BE2C (cell line): ENCODE data around the gene GPAT2.
"Not testable (repeated sequence)": the region's sequence is repeated elsewhere in the genome, so short reads cannot be mapped to it uniquely, and the experiment has no call there.

Experiments used
- DNase-seq: peaks from one replicate; pipeline ENCODE4 v3.0.0-alpha.2; 2020
- H3K27me3 ChIP-seq: fragments of 250-450 bp; sonication (Bioruptor Pico); 2 replicates; pipeline ENCODE4 v1.5.1; 2020; ENCODE audit warnings: mild to moderate bottlenecking
- H3K36me3 ChIP-seq: fragments of 250-450 bp; sonication (Bioruptor Pico); 2 replicates; pipeline ENCODE4 v1.5.1; 2020; ENCODE audit warnings: mild to moderate bottlenecking
- H3K4me1 ChIP-seq: fragments of 250-450 bp; sonication (Bioruptor Pico); 2 replicates; pipeline ENCODE4 v1.5.1; 2020
- H3K4me3 ChIP-seq: 2 replicates; pipeline ENCODE4 v1.5.1; 2011; ENCODE audit warnings: low read depth, low read length
- H3K9me3 ChIP-seq: fragments of 250-450 bp; sonication (Bioruptor Pico); 2 replicates; pipeline ENCODE4 v1.5.1; 2020
- TF ChIP-seq, protein P1 (sequence below): IDR thresholded peaks from 2 replicates; pipeline ENCODE4 v1.5.1; 2012; ENCODE audit warnings: mild to moderate bottlenecking, low read depth, low read length

Gene GPAT2

GRCh38 chr2:95992520-95993272, 42.0 kb downstream of the GPAT2 start:
- TF ChIP-seq, protein P1, sequence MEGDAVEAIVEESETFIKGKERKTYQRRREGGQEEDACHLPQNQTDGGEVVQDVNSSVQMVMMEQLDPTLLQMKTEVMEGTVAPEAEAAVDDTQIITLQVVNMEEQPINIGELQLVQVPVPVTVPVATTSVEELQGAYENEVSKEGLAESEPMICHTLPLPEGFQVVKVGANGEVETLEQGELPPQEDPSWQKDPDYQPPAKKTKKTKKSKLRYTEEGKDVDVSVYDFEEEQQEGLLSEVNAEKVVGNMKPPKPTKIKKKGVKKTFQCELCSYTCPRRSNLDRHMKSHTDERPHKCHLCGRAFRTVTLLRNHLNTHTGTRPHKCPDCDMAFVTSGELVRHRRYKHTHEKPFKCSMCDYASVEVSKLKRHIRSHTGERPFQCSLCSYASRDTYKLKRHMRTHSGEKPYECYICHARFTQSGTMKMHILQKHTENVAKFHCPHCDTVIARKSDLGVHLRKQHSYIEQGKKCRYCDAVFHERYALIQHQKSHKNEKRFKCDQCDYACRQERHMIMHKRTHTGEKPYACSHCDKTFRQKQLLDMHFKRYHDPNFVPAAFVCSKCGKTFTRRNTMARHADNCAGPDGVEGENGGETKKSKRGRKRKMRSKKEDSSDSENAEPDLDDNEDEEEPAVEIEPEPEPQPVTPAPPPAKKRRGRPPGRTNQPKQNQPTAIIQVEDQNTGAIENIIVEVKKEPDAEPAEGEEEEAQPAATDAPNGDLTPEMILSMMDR: peak; percentile 60
- H3K4me1 ChIP-seq, H3K27me3 ChIP-seq, H3K9me3 ChIP-seq, H3K36me3 ChIP-seq: not testable (repeated sequence)
- DNase-seq: peak; percentile 41
- H3K4me3 ChIP-seq: peak overlapping the region; percentile 60

GRCh38 chr2:95992102-95992501, 42.6 kb downstream of the GPAT2 start:
- DNase-seq: peak; percentile 39
- not testable (repeated sequence) for H3K36me3 ChIP-seq, H3K9me3 ChIP-seq, H3K4me1 ChIP-seq, H3K27me3 ChIP-seq
- peak overlapping the region; percentile 60 for H3K4me3 ChIP-seq

DNA sequence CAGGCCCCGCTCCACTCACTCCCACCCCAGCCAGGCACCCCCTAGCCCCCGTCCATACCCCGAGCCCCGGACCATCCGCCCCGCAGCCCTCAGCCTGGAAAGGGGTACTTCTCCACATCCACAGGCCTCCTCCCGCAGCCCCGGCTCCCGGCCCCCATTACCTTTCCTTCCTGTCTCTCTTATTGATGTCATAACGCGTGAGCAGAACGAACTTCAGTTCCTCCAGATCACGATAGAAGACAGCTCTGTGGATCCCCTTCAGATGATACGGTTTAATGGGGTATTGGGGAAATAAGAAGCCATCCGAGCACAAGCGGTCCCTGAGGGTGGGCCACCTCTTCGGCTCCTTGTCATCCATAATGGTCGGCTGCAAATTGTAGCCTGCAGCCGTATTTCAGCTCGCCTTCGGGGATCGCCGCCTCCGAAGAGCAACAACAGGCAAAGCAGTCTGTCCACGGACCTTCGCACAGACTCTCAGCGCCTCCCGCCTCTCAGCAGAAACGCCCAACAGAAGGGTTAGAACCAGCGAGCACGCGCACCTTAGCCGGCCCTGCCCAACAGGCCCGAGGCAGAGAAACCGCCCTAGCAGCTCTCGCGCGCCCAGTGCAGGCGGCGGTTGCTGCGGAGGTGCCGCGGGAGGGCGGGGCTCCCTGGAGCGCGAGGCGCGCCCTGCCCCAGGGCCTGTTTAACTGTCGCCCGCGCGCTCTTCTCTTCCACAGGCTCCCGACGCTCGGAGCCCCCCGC, 43.2 kb downstream of the GPAT2 start, which contains the start of gene ANKRD36C:
Gene ANKRD36C (minus strand): TSS at position 474 of the 744 bp plus-strand sequence. CDS start 116 bp downstream, at position 358.
- H3K4me1 ChIP-seq, H3K9me3 ChIP-seq, H3K36me3 ChIP-seq, DNase-seq, H3K27me3 ChIP-seq: not testable (repeated sequence)
- H3K4me3 ChIP-seq: peak within 1 kb of the TSS; percentile 68

DNA sequence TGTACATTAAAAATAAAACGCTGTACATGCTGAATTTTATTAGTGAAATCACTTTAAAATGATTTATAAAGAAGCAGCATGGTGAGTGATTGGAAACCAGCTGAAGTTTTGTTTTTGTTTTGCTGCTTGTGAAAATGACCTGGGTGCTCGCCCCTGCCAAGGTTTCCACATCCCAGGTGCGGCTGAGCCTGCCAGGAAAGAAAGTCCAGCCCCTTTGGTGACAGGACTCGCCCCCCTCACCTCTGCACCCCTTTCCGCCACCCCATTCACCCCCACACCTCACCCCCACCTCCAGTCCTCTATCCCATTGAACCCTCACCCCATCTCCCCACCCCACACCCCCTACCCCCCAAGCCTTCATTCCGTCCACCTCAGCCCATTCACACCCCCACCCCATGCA, 43.8 kb downstream of the GPAT2 start:
- H3K9me3 ChIP-seq, H3K36me3 ChIP-seq, H3K4me1 ChIP-seq, DNase-seq, H3K27me3 ChIP-seq: not testable (repeated sequence)
- peak overlapping the region; percentile 14; the same call in 1 of the 2 replicates for H3K4me3 ChIP-seq
